Measurements from ENCODE around the gene MTUS2. TPM values are rescaled to one million over a fixed set of nuclear protein-coding genes. Genes with fewer than 3 reads are reported as not detected.

Gene MTUS2
- total RNA-seq, 1 experiment from 2014 or later, result not detected

- H4K20me1 ChIP-seq (ENCODE audit: low read length), result no peaks in the 10 kb centered on the region
- CTCF ChIA-PET, result no interaction called here
- ATAC-seq (no peak), DNase-seq (no peak)
- no peaks in the 10 kb centered on the region for H3K9me2 ChIP-seq (replicated peaks; ENCODE audit: low read length)
- H3F3A ChIP-seq (ENCODE audit: low read length, unreplicated experiment), result no peaks in the 10 kb centered on the region
- H3K9ac ChIP-seq (ENCODE audit: low read length), result no peak overlapping the region
- POLR2A ChIA-PET (ENCODE audit: unreplicated experiment), result no interaction called here
- no peak overlapping the region for H2AFZ ChIP-seq (ENCODE audit: low read length)
- H3K9me3 ChIP-seq (ENCODE audit: low read length), result no peaks in the 10 kb centered on the region
- H3K4me1 ChIP-seq (ENCODE audit: insufficient read depth, low read length), result no peaks in the 10 kb centered on the region
- H3K36me3 ChIP-seq (ENCODE audit: low read depth, low read length), result no peaks in the 10 kb centered on the region
- TF ChIP-seq EZH2 (IDR thresholded peaks at IDR 0.05; ENCODE audit: low read length, unreplicated experiment) (no peak), EZH2phosphoT487 (IDR thresholded peaks at IDR 0.05; ENCODE audit: borderline replicate concordance, low read length) (no peak), CTCF (conservative IDR thresholded peaks at IDR 0.05; ENCODE audit: low read depth, low read length) (no peak)
- no peak overlapping the region for H3K4me2 ChIP-seq (ENCODE audit: low read length)
- no TSS peak for BruUV-seq (replicated peaks)
- no peak overlapping the region for H3K27ac ChIP-seq (ENCODE audit: low read length)
- H3K79me2 ChIP-seq (ENCODE audit: low read length), result no peaks in the 10 kb centered on the region
- no peak overlapping the region for H3K4me3 ChIP-seq (ENCODE audit: low read length)
- intact Hi-C loops (cut with micrococcal nuclease), result no loop called here
- H3K27me3 ChIP-seq (ENCODE audit: low read length), result peaks cover 52% of the 10 kb centered on the region
Observed at GRCh38 chr13:28859717-28860116, 39.6 kb downstream of the MTUS2 start.

- ATAC-seq, result no peak
- ChIA-PET POLR2A (ENCODE audit: unreplicated experiment) (no interaction called here), CTCF (no interaction called here)
- DNase-seq, result no peak
- no TSS peak for BruUV-seq (replicated peaks)
- no peak overlapping the region for H3K4me2 ChIP-seq (ENCODE audit: low read length)
- no peak overlapping the region for H3K9ac ChIP-seq (ENCODE audit: low read length)
- H3K4me3 ChIP-seq (ENCODE audit: low read length), result no peak overlapping the region
- no peaks in the 10 kb centered on the region for H3K9me3 ChIP-seq (ENCODE audit: low read length)
- no peaks in the 10 kb centered on the region for H3K4me1 ChIP-seq (ENCODE audit: insufficient read depth, low read length)
- H3F3A ChIP-seq (ENCODE audit: low read length, unreplicated experiment), result no peaks in the 10 kb centered on the region
- H4K20me1 ChIP-seq (ENCODE audit: low read length), result no peaks in the 10 kb centered on the region
- H3K9me2 ChIP-seq (replicated peaks; ENCODE audit: low read length), result no peaks in the 10 kb centered on the region
- peaks cover 31% of the 10 kb centered on the region for H3K27me3 ChIP-seq (ENCODE audit: low read length)
- H3K79me2 ChIP-seq (ENCODE audit: low read length), result no peaks in the 10 kb centered on the region
- no peak overlapping the region for H3K27ac ChIP-seq (ENCODE audit: low read length)
- H3K36me3 ChIP-seq (ENCODE audit: low read depth, low read length), result no peaks in the 10 kb centered on the region
- H2AFZ ChIP-seq (ENCODE audit: low read length), result no peak overlapping the region
- intact Hi-C loops (cut with micrococcal nuclease), result no loop called here
- TF ChIP-seq EZH2phosphoT487 (IDR thresholded peaks at IDR 0.05; ENCODE audit: borderline replicate concordance, low read length) (no peak), CTCF (conservative IDR thresholded peaks at IDR 0.05; ENCODE audit: low read depth, low read length) (no peak), EZH2 (IDR thresholded peaks at IDR 0.05; ENCODE audit: low read length, unreplicated experiment) (no peak)
Observed at GRCh38 chr13:28864544-28864943, 44.4 kb downstream of the MTUS2 start.

- Histone ChIP-seq H3K9ac (ENCODE audit: low read length) (no peak overlapping the region), H3K9me2 (replicated peaks; ENCODE audit: low read length) (no peaks in the 10 kb centered on the region), H2AFZ (ENCODE audit: low read length) (no peak overlapping the region), H3K4me3 (ENCODE audit: low read length) (no peak overlapping the region), H3K4me2 (ENCODE audit: low read length) (no peak overlapping the region), H3K27ac (ENCODE audit: low read length) (no peak overlapping the region), H3K4me1 (ENCODE audit: insufficient read depth, low read length) (no peaks in the 10 kb centered on the region), H3F3A (ENCODE audit: low read length, unreplicated experiment) (no peaks in the 10 kb centered on the region), H3K9me3 (ENCODE audit: low read length) (no peaks in the 10 kb centered on the region), H3K36me3 (ENCODE audit: low read depth, low read length) (no peaks in the 10 kb centered on the region), H3K27me3 (ENCODE audit: low read length) (peaks cover 26% of the 10 kb centered on the region), H4K20me1 (ENCODE audit: low read length) (no peaks in the 10 kb centered on the region), H3K79me2 (ENCODE audit: low read length) (no peaks in the 10 kb centered on the region)
- no peak for ATAC-seq
- ChIA-PET CTCF (no interaction called here), POLR2A (ENCODE audit: unreplicated experiment) (no interaction called here)
- DNase-seq, result no peak
- no TSS peak for BruUV-seq (replicated peaks)
- intact Hi-C loops (cut with micrococcal nuclease), result no loop called here
- TF ChIP-seq CTCF (conservative IDR thresholded peaks at IDR 0.05; ENCODE audit: low read depth, low read length) (no peak), EZH2 (IDR thresholded peaks at IDR 0.05; ENCODE audit: low read length, unreplicated experiment) (no peak), EZH2phosphoT487 (IDR thresholded peaks at IDR 0.05; ENCODE audit: borderline replicate concordance, low read length) (no peak)
Observed at GRCh38 chr13:28865149-28865744, 45.1 kb downstream of the MTUS2 start.
